ENCODE results near the gene SDR42E2.
A peak's percentile ranks its signal among the peaks of the same experiment; 100 is the strongest.

Gene SDR42E2

GRCh38 chr16:22183335-22183734 lies 21.0 kb downstream of the SDR42E2 start:
- no peaks in the 10 kb centered on the region for H3K9me3 ChIP-seq (ENCODE audit: control insufficient read depth, low read length)
- no peaks in the 10 kb centered on the region for H3K36me3 ChIP-seq (ENCODE audit: control insufficient read depth, insufficient read depth, low read length)
- WGBS, 2 experiments (ENCODE audit: insufficient coverage in 2 of 2), result 87 to 98% methylated on average over 4 to 5 of the region's 5 CpGs
- no peak overlapping the region for H3K4me3 ChIP-seq (ENCODE audit: extremely low read depth, insufficient read depth, low read length, poor library complexity, severe bottlenecking)
- no peak overlapping the region for H3K27ac ChIP-seq (ENCODE audit: low read depth, low read length, severe bottlenecking)
- no peaks in the 10 kb centered on the region for H3K4me1 ChIP-seq (ENCODE audit: control insufficient read depth, insufficient read depth, low read length, poor library complexity, severe bottlenecking)

- Histone ChIP-seq H3K9me3 (ENCODE audit: control insufficient read depth, low read length) (no peaks in the 10 kb centered on the region), H3K4me1 (ENCODE audit: control insufficient read depth, insufficient read depth, low read length, poor library complexity, severe bottlenecking) (no peaks in the 10 kb centered on the region), H3K36me3 (ENCODE audit: control insufficient read depth, insufficient read depth, low read length) (no peaks in the 10 kb centered on the region), H3K4me3 (ENCODE audit: extremely low read depth, insufficient read depth, low read length, poor library complexity, severe bottlenecking) (no peak overlapping the region), H3K27ac (ENCODE audit: low read depth, low read length, severe bottlenecking) (no peak overlapping the region)
- WGBS, 2 experiments (ENCODE audit: insufficient coverage in 2 of 2), result 84 to 91% methylated on average over 8 to 9 of the region's 11 CpGs
Measured at GRCh38 chr16:22183901-22184614, 21.8 kb downstream of the SDR42E2 start.

- no peaks in the 10 kb centered on the region for H3K36me3 ChIP-seq (ENCODE audit: control insufficient read depth, insufficient read depth, low read length)
- H3K4me1 ChIP-seq (ENCODE audit: control insufficient read depth, insufficient read depth, low read length, poor library complexity, severe bottlenecking), result no peaks in the 10 kb centered on the region
- H3K4me3 ChIP-seq (ENCODE audit: extremely low read depth, insufficient read depth, low read length, poor library complexity, severe bottlenecking), result no peak overlapping the region
- no peak overlapping the region for H3K27ac ChIP-seq (ENCODE audit: low read depth, low read length, severe bottlenecking)
- 86 to 100% methylated on average over 4 to 5 of the region's 6 CpGs for WGBS, 2 experiments (ENCODE audit: insufficient coverage in 2 of 2)
- no peaks in the 10 kb centered on the region for H3K9me3 ChIP-seq (ENCODE audit: control insufficient read depth, low read length)
Measured at GRCh38 chr16:22184615-22184968, 22.3 kb downstream of the SDR42E2 start.

- no peaks in the 10 kb centered on the region for H3K9me3 ChIP-seq (ENCODE audit: control insufficient read depth, low read length)
- H3K27ac ChIP-seq (ENCODE audit: low read depth, low read length, severe bottlenecking), result no peak overlapping the region
- H3K36me3 ChIP-seq (ENCODE audit: control insufficient read depth, insufficient read depth, low read length), result no peaks in the 10 kb centered on the region
- H3K4me1 ChIP-seq (ENCODE audit: control insufficient read depth, insufficient read depth, low read length, poor library complexity, severe bottlenecking), result no peaks in the 10 kb centered on the region
- 43 to 64% methylated on average over 2 to 3 of the region's 3 CpGs for WGBS, 2 experiments (ENCODE audit: insufficient coverage in 2 of 2)
- H3K4me3 ChIP-seq (ENCODE audit: extremely low read depth, insufficient read depth, low read length, poor library complexity, severe bottlenecking), result no peak overlapping the region
Measured at GRCh38 chr16:22186517-22186916, 24.2 kb downstream of the SDR42E2 start.

GRCh38 chr16:22188267-22188594 lies 25.9 kb downstream of the SDR42E2 start:
- Histone ChIP-seq H3K4me3 (ENCODE audit: extremely low read depth, insufficient read depth, low read length, poor library complexity, severe bottlenecking) (no peak overlapping the region), H3K27ac (ENCODE audit: low read depth, low read length, severe bottlenecking) (no peak overlapping the region), H3K36me3 (ENCODE audit: control insufficient read depth, insufficient read depth, low read length) (no peaks in the 10 kb centered on the region), H3K9me3 (ENCODE audit: control insufficient read depth, low read length) (no peaks in the 10 kb centered on the region), H3K4me1 (ENCODE audit: control insufficient read depth, insufficient read depth, low read length, poor library complexity, severe bottlenecking) (peaks cover 8% of the 10 kb centered on the region)
- 88 to 95% methylated on average over 1 to 2 of the region's 2 CpGs for WGBS, 2 experiments (ENCODE audit: insufficient coverage in 2 of 2)

GRCh38 chr16:22188595-22189442 lies 26.5 kb downstream of the SDR42E2 start:
- WGBS, 2 experiments (ENCODE audit: insufficient coverage in 2 of 2), result 44 to 52% methylated on average over 5 to 7 of the region's 8 CpGs
- no peak overlapping the region for H3K4me3 ChIP-seq (ENCODE audit: extremely low read depth, insufficient read depth, low read length, poor library complexity, severe bottlenecking)
- H3K27ac ChIP-seq (ENCODE audit: low read depth, low read length, severe bottlenecking), result no peak overlapping the region
- no peaks in the 10 kb centered on the region for H3K36me3 ChIP-seq (ENCODE audit: control insufficient read depth, insufficient read depth, low read length)
- H3K4me1 ChIP-seq (ENCODE audit: control insufficient read depth, insufficient read depth, low read length, poor library complexity, severe bottlenecking), result peaks cover 8% of the 10 kb centered on the region
- H3K9me3 ChIP-seq (ENCODE audit: control insufficient read depth, low read length), result no peaks in the 10 kb centered on the region

- H3K9me3 ChIP-seq (ENCODE audit: control insufficient read depth, low read length), result no peaks in the 10 kb centered on the region
Measured at GRCh38 chr16:22189473-22190080, 27.3 kb downstream of the SDR42E2 start.

GRCh38 chr16:22190081-22190775 lies 27.9 kb downstream of the SDR42E2 start:
- Histone ChIP-seq H3K27ac (ENCODE audit: low read depth, low read length, severe bottlenecking) (peak overlapping the region; percentile 52), H3K4me1 (ENCODE audit: control insufficient read depth, insufficient read depth, low read length, poor library complexity, severe bottlenecking) (peaks cover 8% of the 10 kb centered on the region), H3K9me3 (ENCODE audit: control insufficient read depth, low read length) (no peaks in the 10 kb centered on the region), H3K4me3 (ENCODE audit: extremely low read depth, insufficient read depth, low read length, poor library complexity, severe bottlenecking) (peak overlapping the region; percentile 59), H3K36me3 (ENCODE audit: control insufficient read depth, insufficient read depth, low read length) (no peaks in the 10 kb centered on the region)
- WGBS, 2 experiments (ENCODE audit: insufficient coverage in 2 of 2), result 2% methylated on average over 66 to 67 of the region's 72 CpGs

More at GRCh38 chr16:22189473-22190080, 27.3 kb downstream of the SDR42E2 start:
- Histone ChIP-seq H3K4me1 (ENCODE audit: control insufficient read depth, insufficient read depth, low read length, poor library complexity, severe bottlenecking) (peaks cover 8% of the 10 kb centered on the region), H3K27ac (ENCODE audit: low read depth, low read length, severe bottlenecking) (peak overlapping the region; percentile 52), H3K36me3 (ENCODE audit: control insufficient read depth, insufficient read depth, low read length) (no peaks in the 10 kb centered on the region), H3K4me3 (ENCODE audit: extremely low read depth, insufficient read depth, low read length, poor library complexity, severe bottlenecking) (peak overlapping the region; percentile 59)
- 27 to 35% methylated on average over 9 to 14 of the region's 18 CpGs for WGBS, 2 experiments (ENCODE audit: insufficient coverage in 2 of 2)

GRCh38 chr16:22190776-22191531 lies 28.6 kb downstream of the SDR42E2 start:
- WGBS, 2 experiments (ENCODE audit: insufficient coverage in 2 of 2), result 0 to 1% methylated on average over 29 to 39 of the region's 43 CpGs
- Histone ChIP-seq H3K9me3 (ENCODE audit: control insufficient read depth, low read length) (no peaks in the 10 kb centered on the region), H3K4me1 (ENCODE audit: control insufficient read depth, insufficient read depth, low read length, poor library complexity, severe bottlenecking) (peaks cover 8% of the 10 kb centered on the region), H3K27ac (ENCODE audit: low read depth, low read length, severe bottlenecking) (peak overlapping the region; percentile 83), H3K36me3 (ENCODE audit: control insufficient read depth, insufficient read depth, low read length) (no peaks in the 10 kb centered on the region), H3K4me3 (ENCODE audit: extremely low read depth, insufficient read depth, low read length, poor library complexity, severe bottlenecking) (peak overlapping the region; percentile 59)
